ENCODE data around the gene LMBRD1. TPM values are rescaled to one million over a fixed set of nuclear protein-coding genes. Genes with fewer than 3 reads are reported as not detected.

Gene LMBRD1
- total RNA-seq, 2 donors from 2014 or later: 30.1 to 34.8 TPM

GRCh38 chr6:69665437-69665836 lies 131.4 kb downstream of the LMBRD1 start:
- no peaks in the 10 kb centered on the region for H3K9me3 ChIP-seq (ENCODE audit: control insufficient read depth, low read length)
- 100% methylated on average over 3 of the region's 3 CpGs; no CpG with 5 or more reads in 1 of the 2 experiments for WGBS, 2 experiments (ENCODE audit: insufficient coverage in 1 of 2, insufficient read length in 1 of 2)
- H3K9me3 Mint-ChIP-seq: no peaks in the 10 kb centered on the region
- no peaks in the 10 kb centered on the region for H3K4me1 Mint-ChIP-seq
- H3K36me3 ChIP-seq (ENCODE audit: control insufficient read depth, insufficient read depth, low read length): no peaks in the 10 kb centered on the region
- no peak for TF ChIP-seq CTCF (conservative IDR thresholded peaks at IDR 0.05)
- H3K27me3 ChIP-seq (ENCODE audit: control insufficient read depth, insufficient read depth, low read length, poor library complexity, severe bottlenecking): no peaks in the 10 kb centered on the region
- no peak overlapping the region for H3K4me3 Mint-ChIP-seq
- H3K36me3 Mint-ChIP-seq (ENCODE audit: low read depth): no peaks in the 10 kb centered on the region
- no peak for DNase-seq
- no peak overlapping the region for H3K4me3 ChIP-seq (ENCODE audit: low read length)
- H3K27ac ChIP-seq (ENCODE audit: low read depth, low read length): no peak overlapping the region
- no peak overlapping the region for H3K9ac ChIP-seq (ENCODE audit: extremely low read depth, low read length, poor library complexity, severe bottlenecking)
- no peaks in the 10 kb centered on the region for H3K4me1 ChIP-seq (ENCODE audit: control insufficient read depth, insufficient read depth, low read length)
- H3K27ac Mint-ChIP-seq: no peak overlapping the region
- no peaks in the 10 kb centered on the region for H3K27me3 Mint-ChIP-seq (ENCODE audit: insufficient read depth)

GRCh38 chr6:69664551-69664950 lies 132.3 kb downstream of the LMBRD1 start:
- 88 to 100% methylated on average over 1 of the region's 1 CpG for WGBS, 2 experiments (ENCODE audit: insufficient coverage in 1 of 2, insufficient read length in 1 of 2)
- Histone ChIP-seq H3K9ac (ENCODE audit: extremely low read depth, low read length, poor library complexity, severe bottlenecking) (no peak overlapping the region), H3K27me3 (ENCODE audit: control insufficient read depth, insufficient read depth, low read length, poor library complexity, severe bottlenecking) (no peaks in the 10 kb centered on the region), H3K27ac (ENCODE audit: low read depth, low read length) (no peak overlapping the region), H3K36me3 (ENCODE audit: control insufficient read depth, insufficient read depth, low read length) (no peaks in the 10 kb centered on the region), H3K4me1 (ENCODE audit: control insufficient read depth, insufficient read depth, low read length) (no peaks in the 10 kb centered on the region), H3K4me3 (ENCODE audit: low read length) (no peak overlapping the region), H3K9me3 (ENCODE audit: control insufficient read depth, low read length) (peaks cover 4% of the 10 kb centered on the region)
- Mint-ChIP-seq H3K4me3 (no peak overlapping the region), H3K4me1 (no peaks in the 10 kb centered on the region), H3K9me3 (peaks cover 6% of the 10 kb centered on the region), H3K27me3 (ENCODE audit: insufficient read depth) (no peaks in the 10 kb centered on the region), H3K27ac (no peak overlapping the region), H3K36me3 (ENCODE audit: low read depth) (no peaks in the 10 kb centered on the region)
- TF ChIP-seq CTCF (conservative IDR thresholded peaks at IDR 0.05): no peak
- DNase-seq: no peak

- peaks cover 6% of the 10 kb centered on the region for H3K4me1 Mint-ChIP-seq
- H3K4me3 Mint-ChIP-seq: no peak overlapping the region
- 90 to 100% methylated on average over 1 to 2 of the region's 2 CpGs for WGBS, 2 experiments (ENCODE audit: insufficient coverage in 1 of 2, insufficient read length in 1 of 2)
- Histone ChIP-seq H3K27ac (ENCODE audit: low read depth, low read length) (no peak overlapping the region), H3K4me1 (ENCODE audit: control insufficient read depth, insufficient read depth, low read length) (no peaks in the 10 kb centered on the region), H3K9me3 (ENCODE audit: control insufficient read depth, low read length) (peaks cover 8% of the 10 kb centered on the region), H3K36me3 (ENCODE audit: control insufficient read depth, insufficient read depth, low read length) (no peaks in the 10 kb centered on the region), H3K4me3 (ENCODE audit: low read length) (no peak overlapping the region), H3K9ac (ENCODE audit: extremely low read depth, low read length, poor library complexity, severe bottlenecking) (no peak overlapping the region), H3K27me3 (ENCODE audit: control insufficient read depth, insufficient read depth, low read length, poor library complexity, severe bottlenecking) (no peaks in the 10 kb centered on the region)
- H3K36me3 Mint-ChIP-seq (ENCODE audit: low read depth): no peaks in the 10 kb centered on the region
- H3K9me3 Mint-ChIP-seq: peaks cover 12% of the 10 kb centered on the region
- no peak for DNase-seq
- no peak for TF ChIP-seq CTCF (conservative IDR thresholded peaks at IDR 0.05)
- H3K27me3 Mint-ChIP-seq (ENCODE audit: insufficient read depth): no peaks in the 10 kb centered on the region
- H3K27ac Mint-ChIP-seq: no peak overlapping the region
Observed at GRCh38 chr6:69663215-69663614, 133.6 kb downstream of the LMBRD1 start.
